ENCODE measurements around the gene SYT12. TPM values are rescaled to one million over a fixed set of nuclear protein-coding genes. Genes with fewer than 3 reads are reported as not detected.

SYT12 gene
- total and polyA plus RNA-seq, 2 of the 13 experiments (the other 11 are each of a cell fraction or from before 2014, with no cell fraction given) = 0.01 to 0.02 TPM

- TF ChIP-seq RBM39 (IDR thresholded peaks at IDR 0.05; ENCODE audit: low read depth, low read length, poor library complexity, severe bottlenecking) (no peak), MAX (IDR thresholded peaks at IDR 0.05) (peak; percentile 92), ZNF143 (CRISPR knock-in tag; IDR thresholded peaks at IDR 0.05) (no peak), KDM1A (CRISPR knock-in tag; IDR thresholded peaks at IDR 0.05) (peak; percentile 99), HHEX (CRISPR knock-in tag; IDR thresholded peaks at IDR 0.05) (peak; percentile 33; the same call in 1 of the 2 replicates), ZNF225 (CRISPR knock-in tag; IDR thresholded peaks at IDR 0.05) (no peak), ZNF557 (CRISPR knock-in tag; IDR thresholded peaks at IDR 0.05) (no peak), ZNF383 (CRISPR knock-in tag; IDR thresholded peaks at IDR 0.05; ENCODE audit: borderline replicate concordance) (no peak), CHD4 (IDR thresholded peaks at IDR 0.05; ENCODE audit: borderline replicate concordance, low read length) (peak; percentile 100), ZNF747 (CRISPR knock-in tag; IDR thresholded peaks at IDR 0.05; ENCODE audit: borderline replicate concordance) (no peak), KDM6A (CRISPR knock-in tag; IDR thresholded peaks at IDR 0.05; ENCODE audit: low read depth) (peak; percentile 37; the same call in 1 of the 2 replicates), ZNF124 (CRISPR knock-in tag; IDR thresholded peaks at IDR 0.05) (no peak), ATF7 (IDR thresholded peaks at IDR 0.05) (no peak), ATF7 (CRISPR knock-in tag; IDR thresholded peaks at IDR 0.05) (no peak; the same call in 1 of the 2 replicates), ZNF160 (CRISPR knock-in tag; IDR thresholded peaks at IDR 0.05) (no peak), RFX5 (IDR thresholded peaks at IDR 0.05; ENCODE audit: low read depth, low read length) (peak; percentile 91), RCOR2 (CRISPR knock-in tag; IDR thresholded peaks at IDR 0.05) (peak; percentile 94), SIN3B (IDR thresholded peaks at IDR 0.05; ENCODE audit: low read length) (no peak), DMAP1 (CRISPR knock-in tag; IDR thresholded peaks at IDR 0.05) (0 out of 2 replicates have a peak, but pooled peaks have one; percentile 26), AHDC1 (CRISPR knock-in tag; IDR thresholded peaks at IDR 0.05; ENCODE audit: borderline replicate concordance) (no peak), ZNF343 (CRISPR knock-in tag; IDR thresholded peaks at IDR 0.05) (no peak), ATF1 (CRISPR knock-in tag; IDR thresholded peaks at IDR 0.05) (no peak), FOXP4 (CRISPR knock-in tag; IDR thresholded peaks at IDR 0.05) (peak; percentile 87), PCBP2 (optimal IDR thresholded peaks at IDR 0.05; ENCODE audit: low read depth, low read length, poor library complexity, severe bottlenecking) (no peak), FOXP1 (IDR thresholded peaks at IDR 0.05) (peak; percentile 69; the same call in 1 of the 2 replicates), FOXP1 (CRISPR knock-in tag; IDR thresholded peaks at IDR 0.05) (peak; percentile 76; the same call in 1 of the 2 replicates)
These were observed 32.0 kb downstream of the SYT12 start (continued) for GRCh38 chr11:67054836-67055523.

Data from HepG2 (cell line).